Measurements from ENCODE around the gene FBXO47. TPM values are rescaled to one million over a fixed set of nuclear protein-coding genes. Genes with fewer than 3 reads are reported as not detected.
"Not testable (repeated sequence)": the region's sequence is repeated elsewhere in the genome, so short reads cannot be mapped to it uniquely, and the experiment has no call there.

Gene FBXO47
- total and polyA plus RNA-seq, 2 donors from 2014 or later = not detected

GRCh38 chr17:38958756-38959155, 8.4 kb downstream of the FBXO47 start:
- no peak overlapping the region for H3K27ac ChIP-seq (ENCODE audit: low read depth in 2 of 2, low read length in 2 of 2)
- no peaks in the 10 kb centered on the region for H3K27me3 ChIP-seq (ENCODE audit: control insufficient read depth, insufficient read depth, low read length)
- no peak for TF ChIP-seq CTCF (IDR thresholded peaks at IDR 0.05; ENCODE audit: borderline replicate concordance, extremely low read depth, insufficient read depth)
- H3K4me1 ChIP-seq (ENCODE audit: control insufficient read depth in 2 of 3, insufficient read depth in 2 of 3, low read depth in 1 of 3, low read length in 3 of 3) = no peaks in the 10 kb centered on the region
- FAIRE-seq (no peak), DNase-seq (no peak)
- H3K9ac ChIP-seq (ENCODE audit: low read length in 3 of 3) = no peak overlapping the region
- no peaks in the 10 kb centered on the region for H3K9me3 ChIP-seq (ENCODE audit: control insufficient read depth in 2 of 3, insufficient read depth in 1 of 3, low read length in 3 of 3)
- no peak overlapping the region for H3K4me3 ChIP-seq (ENCODE audit: low read length in 3 of 3)
- intact Hi-C loops (cut with DNase I) = no loop called here
- H3K36me3 ChIP-seq (ENCODE audit: control insufficient read depth in 2 of 3, insufficient read depth in 3 of 3, low read length in 3 of 3) = no peaks in the 10 kb centered on the region

- Histone ChIP-seq H3K4me3 (ENCODE audit: low read length in 3 of 3) (no peak overlapping the region), H3K36me3 (ENCODE audit: control insufficient read depth in 2 of 3, insufficient read depth in 3 of 3, low read length in 3 of 3) (no peaks in the 10 kb centered on the region), H3K4me1 (ENCODE audit: control insufficient read depth in 2 of 3, insufficient read depth in 2 of 3, low read depth in 1 of 3, low read length in 3 of 3) (no peaks in the 10 kb centered on the region), H3K27me3 (ENCODE audit: control insufficient read depth, insufficient read depth, low read length) (no peaks in the 10 kb centered on the region), H3K9me3 (ENCODE audit: control insufficient read depth in 2 of 3, insufficient read depth in 1 of 3, low read length in 3 of 3) (no peaks in the 10 kb centered on the region), H3K9ac (ENCODE audit: low read length in 3 of 3) (no peak overlapping the region), H3K27ac (ENCODE audit: low read depth in 2 of 2, low read length in 2 of 2) (no peak overlapping the region)
- DNase-seq (no peak), FAIRE-seq (no peak)
- no peak for TF ChIP-seq CTCF (IDR thresholded peaks at IDR 0.05; ENCODE audit: borderline replicate concordance, extremely low read depth, insufficient read depth)
- intact Hi-C loops (cut with DNase I) = no loop called here
Measured at GRCh38 chr17:38958326-38958725, 8.9 kb downstream of the FBXO47 start.

- H3K4me3 ChIP-seq (ENCODE audit: low read length in 3 of 3); FAIRE-seq; intact Hi-C loops (cut with DNase I); H3K27me3 ChIP-seq (ENCODE audit: control insufficient read depth, insufficient read depth, low read length); H3K9me3 ChIP-seq (ENCODE audit: control insufficient read depth in 2 of 3, insufficient read depth in 1 of 3, low read length in 3 of 3); H3K27ac ChIP-seq (ENCODE audit: low read depth in 2 of 2, low read length in 2 of 2); H3K4me1 ChIP-seq (ENCODE audit: control insufficient read depth in 2 of 3, insufficient read depth in 2 of 3, low read depth in 1 of 3, low read length in 3 of 3); H3K9ac ChIP-seq (ENCODE audit: low read length in 3 of 3); DNase-seq; H3K36me3 ChIP-seq (ENCODE audit: control insufficient read depth in 2 of 3, insufficient read depth in 3 of 3, low read length in 3 of 3): not testable (repeated sequence)
Measured at GRCh38 chr17:38953800-38954199, 13.4 kb downstream of the FBXO47 start.

GRCh38 chr17:38947189-38947588, 20.0 kb downstream of the FBXO47 start:
- no peak overlapping the region for H3K27ac ChIP-seq (ENCODE audit: low read depth in 2 of 2, low read length in 2 of 2)

More at GRCh38 chr17:38947189-38947588, 20.0 kb downstream of the FBXO47 start:
- Histone ChIP-seq H3K4me1 (ENCODE audit: control insufficient read depth in 2 of 3, insufficient read depth in 2 of 3, low read depth in 1 of 3, low read length in 3 of 3) (no peaks in the 10 kb centered on the region), H3K4me3 (ENCODE audit: low read length in 3 of 3) (no peak overlapping the region), H3K27me3 (ENCODE audit: control insufficient read depth, insufficient read depth, low read length) (no peaks in the 10 kb centered on the region), H3K36me3 (ENCODE audit: control insufficient read depth in 2 of 3, insufficient read depth in 3 of 3, low read length in 3 of 3) (no peaks in the 10 kb centered on the region), H3K9me3 (ENCODE audit: control insufficient read depth in 2 of 3, insufficient read depth in 1 of 3, low read length in 3 of 3) (no peaks in the 10 kb centered on the region), H3K9ac (ENCODE audit: low read length in 3 of 3) (no peak overlapping the region)
- no peak for TF ChIP-seq CTCF (IDR thresholded peaks at IDR 0.05; ENCODE audit: borderline replicate concordance, extremely low read depth, insufficient read depth)
- DNase-seq (peak in 1 of 5 donors; percentile 29), FAIRE-seq (no peak)
- intact Hi-C loops (cut with DNase I) = no loop called here
